ENCODE data around the gene ORM1. TPM values are rescaled to one million over a fixed set of nuclear protein-coding genes. Genes with fewer than 3 reads are reported as not detected.

Gene ORM1
- total RNA-seq, 4 donors from 2014 or later = not detected

DNA sequence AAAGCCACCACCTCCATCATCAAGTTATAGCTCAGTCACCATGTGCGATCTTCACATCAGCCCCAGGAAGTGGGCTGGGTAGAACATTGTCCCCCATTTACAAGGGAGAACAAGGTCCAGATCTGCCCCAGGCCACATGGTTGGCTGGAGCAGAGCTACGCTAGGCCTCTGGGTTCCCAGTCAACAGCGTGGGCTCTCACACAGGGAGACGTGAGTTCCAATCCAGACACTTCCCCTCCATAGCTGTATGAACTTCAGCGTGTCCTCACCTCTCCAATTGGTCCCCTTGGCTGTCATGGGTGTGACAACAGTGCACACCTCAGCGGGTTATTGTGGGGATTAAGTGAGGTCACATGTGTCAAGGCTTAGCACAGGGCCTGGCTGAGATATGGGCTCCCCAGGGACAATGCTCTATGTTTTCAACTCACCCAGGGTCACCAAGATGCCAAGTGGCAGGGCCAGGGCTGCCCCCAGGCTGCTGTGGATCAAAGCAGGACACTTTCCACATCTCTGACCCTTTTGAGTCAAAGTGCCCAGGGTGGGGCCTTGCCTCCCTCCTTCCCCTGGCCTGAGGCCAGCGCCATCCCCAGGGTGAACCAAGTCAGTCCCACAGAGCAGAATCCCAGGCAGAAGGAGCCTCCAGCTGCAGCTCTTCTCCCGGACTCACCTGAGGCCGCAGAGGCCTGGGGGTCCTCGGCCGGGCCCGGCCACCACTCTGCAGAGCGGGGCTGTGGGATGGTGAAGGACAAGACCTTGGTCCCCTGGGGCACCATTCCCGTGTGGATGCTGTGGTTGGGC, 45.1 kb downstream of the ORM1 start:
- TF ChIP-seq POLR2A (IDR thresholded peaks at IDR 0.05) = no peak
- TF ChIP-seq, protein P1, sequence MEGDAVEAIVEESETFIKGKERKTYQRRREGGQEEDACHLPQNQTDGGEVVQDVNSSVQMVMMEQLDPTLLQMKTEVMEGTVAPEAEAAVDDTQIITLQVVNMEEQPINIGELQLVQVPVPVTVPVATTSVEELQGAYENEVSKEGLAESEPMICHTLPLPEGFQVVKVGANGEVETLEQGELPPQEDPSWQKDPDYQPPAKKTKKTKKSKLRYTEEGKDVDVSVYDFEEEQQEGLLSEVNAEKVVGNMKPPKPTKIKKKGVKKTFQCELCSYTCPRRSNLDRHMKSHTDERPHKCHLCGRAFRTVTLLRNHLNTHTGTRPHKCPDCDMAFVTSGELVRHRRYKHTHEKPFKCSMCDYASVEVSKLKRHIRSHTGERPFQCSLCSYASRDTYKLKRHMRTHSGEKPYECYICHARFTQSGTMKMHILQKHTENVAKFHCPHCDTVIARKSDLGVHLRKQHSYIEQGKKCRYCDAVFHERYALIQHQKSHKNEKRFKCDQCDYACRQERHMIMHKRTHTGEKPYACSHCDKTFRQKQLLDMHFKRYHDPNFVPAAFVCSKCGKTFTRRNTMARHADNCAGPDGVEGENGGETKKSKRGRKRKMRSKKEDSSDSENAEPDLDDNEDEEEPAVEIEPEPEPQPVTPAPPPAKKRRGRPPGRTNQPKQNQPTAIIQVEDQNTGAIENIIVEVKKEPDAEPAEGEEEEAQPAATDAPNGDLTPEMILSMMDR (IDR thresholded peaks at IDR 0.05) = no peak
- no peak for DNase-seq (ENCODE audit: low spot score in 2 of 2)
- H3K4me3 ChIP-seq (ENCODE audit: low read depth, poor library complexity, severe bottlenecking) = no peak overlapping the region
- intact Hi-C loops (cut with DNase I; ENCODE audit: low total_unique reads) = no loop called here
- WGBS, 2 donors = 92% methylated on average over 12 to 13 of the region's 14 CpGs

DNA sequence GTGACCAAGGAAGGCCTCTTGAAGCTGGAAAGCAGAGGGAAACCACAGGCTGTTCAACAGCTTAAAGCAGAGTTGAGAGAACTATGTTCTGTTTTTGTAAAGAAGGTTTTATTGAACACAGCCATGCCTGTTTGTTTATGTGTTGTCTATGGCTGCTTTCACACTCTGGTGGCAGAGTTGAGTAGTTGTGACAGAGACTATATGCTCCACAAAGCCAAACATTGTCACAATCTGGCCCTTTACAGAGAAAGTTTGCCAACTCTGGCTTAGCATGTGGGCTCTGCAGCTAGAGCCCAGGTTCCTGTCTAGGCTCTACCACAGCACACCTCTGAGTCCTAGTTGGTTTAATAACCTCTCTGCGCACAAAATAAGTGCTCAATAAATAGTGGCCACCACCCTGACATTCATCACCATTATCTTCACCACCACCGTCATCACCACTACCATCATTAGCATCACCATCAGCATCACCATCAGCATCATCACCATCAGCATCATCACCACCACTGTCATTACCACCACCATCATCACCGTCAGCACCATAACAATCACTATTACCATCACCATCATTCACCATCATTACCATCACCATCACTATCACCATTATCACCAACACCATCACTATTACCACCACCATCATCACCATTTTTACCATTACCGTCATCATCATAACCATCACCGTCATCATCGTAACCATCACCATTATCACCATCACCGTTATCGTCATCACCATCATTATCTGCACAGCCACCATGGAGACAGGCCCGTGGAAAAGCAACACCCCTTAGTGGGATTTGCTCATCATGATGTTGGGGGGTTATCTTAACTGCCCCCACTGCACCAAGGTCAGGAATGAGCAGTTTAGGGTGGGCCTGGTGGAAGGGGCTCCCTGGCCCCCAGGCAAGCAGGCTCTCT, 46.6 kb downstream of the ORM1 start:
- 94 to 96% methylated on average over 9 of the region's 9 CpGs for WGBS, 2 donors
- intact Hi-C loops (cut with DNase I; ENCODE audit: low total_unique reads) = no loop called here
- TF ChIP-seq POLR2A (IDR thresholded peaks at IDR 0.05) = no peak
- TF ChIP-seq, protein P1 (IDR thresholded peaks at IDR 0.05) = peak in 1 of 3 donors; percentile 39
- no peak for DNase-seq (ENCODE audit: low spot score in 2 of 2)
- H3K4me3 ChIP-seq (ENCODE audit: low read depth, poor library complexity, severe bottlenecking) = no peak overlapping the region

DNA sequence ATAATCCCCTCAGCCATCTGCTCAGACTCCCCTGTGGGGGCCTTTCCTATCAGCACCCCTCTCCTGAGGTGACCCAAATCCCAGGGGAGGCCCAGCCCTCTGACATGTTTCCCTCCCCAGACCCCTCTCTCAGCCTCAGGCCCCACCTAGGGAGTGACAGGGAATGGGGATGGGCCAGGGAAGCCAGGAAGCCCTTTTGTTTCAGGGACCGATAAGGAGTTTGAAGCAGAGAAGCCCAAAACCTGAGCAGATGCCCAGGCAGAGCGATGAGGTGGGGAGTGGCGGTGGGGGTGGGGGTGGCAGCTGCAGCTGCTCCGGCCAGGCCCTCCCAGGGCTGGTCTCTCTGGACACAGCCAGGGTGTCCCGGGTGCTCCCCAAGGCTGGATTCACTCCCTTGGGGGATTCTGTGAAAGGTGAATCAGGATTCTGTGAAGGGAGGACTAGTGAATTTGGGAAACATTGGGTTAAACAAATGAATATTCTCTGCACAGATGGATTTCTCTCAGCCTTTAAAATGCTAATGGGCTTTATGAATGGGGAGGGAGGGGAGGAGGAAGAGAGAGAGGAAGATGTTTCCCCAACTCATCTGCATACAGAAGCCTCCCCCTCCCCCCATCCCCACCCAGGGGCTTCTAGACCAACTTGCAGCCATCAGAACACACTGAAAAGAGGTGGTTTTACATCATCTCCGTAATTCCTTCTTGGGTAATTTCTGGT, 47.5 kb downstream of the ORM1 start:
- no peak overlapping the region for H3K4me3 ChIP-seq (ENCODE audit: low read depth, poor library complexity, severe bottlenecking)
- TF ChIP-seq, protein P1 (IDR thresholded peaks at IDR 0.05) = no peak
- intact Hi-C loops (cut with DNase I; ENCODE audit: low total_unique reads) = no loop called here
- DNase-seq (ENCODE audit: low spot score in 2 of 2) = no peak
- WGBS, 2 donors = 81 to 84% methylated on average over 6 of the region's 6 CpGs

DNA sequence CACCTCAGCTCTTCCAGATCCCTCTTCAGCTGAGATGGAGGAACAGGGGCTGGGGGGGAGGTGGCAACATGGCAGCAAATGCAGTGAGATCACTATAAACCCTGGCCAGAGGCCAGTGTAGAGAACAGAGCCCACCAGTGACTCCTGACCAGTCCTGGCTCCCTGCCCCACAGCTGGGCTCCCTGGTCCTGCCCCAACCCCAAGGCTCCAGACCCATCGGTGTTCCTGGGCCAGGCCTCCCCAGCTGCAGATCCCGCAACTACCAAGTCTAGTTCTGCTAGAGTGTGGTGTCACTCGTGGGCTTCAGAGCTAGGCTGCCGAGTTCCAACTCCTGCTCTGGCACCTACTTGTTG, 48.0 kb downstream of the ORM1 start:
- no peak for DNase-seq (ENCODE audit: low spot score in 2 of 2)
- 77 to 92% methylated on average over 4 of the region's 4 CpGs for WGBS, 2 donors
- no peak overlapping the region for H3K4me3 ChIP-seq (ENCODE audit: low read depth, poor library complexity, severe bottlenecking)
- intact Hi-C loops (cut with DNase I; ENCODE audit: low total_unique reads) = no loop called here
- no peak for TF ChIP-seq POLR2A (IDR thresholded peaks at IDR 0.05)
- TF ChIP-seq, protein P1 (IDR thresholded peaks at IDR 0.05) = no peak

DNA sequence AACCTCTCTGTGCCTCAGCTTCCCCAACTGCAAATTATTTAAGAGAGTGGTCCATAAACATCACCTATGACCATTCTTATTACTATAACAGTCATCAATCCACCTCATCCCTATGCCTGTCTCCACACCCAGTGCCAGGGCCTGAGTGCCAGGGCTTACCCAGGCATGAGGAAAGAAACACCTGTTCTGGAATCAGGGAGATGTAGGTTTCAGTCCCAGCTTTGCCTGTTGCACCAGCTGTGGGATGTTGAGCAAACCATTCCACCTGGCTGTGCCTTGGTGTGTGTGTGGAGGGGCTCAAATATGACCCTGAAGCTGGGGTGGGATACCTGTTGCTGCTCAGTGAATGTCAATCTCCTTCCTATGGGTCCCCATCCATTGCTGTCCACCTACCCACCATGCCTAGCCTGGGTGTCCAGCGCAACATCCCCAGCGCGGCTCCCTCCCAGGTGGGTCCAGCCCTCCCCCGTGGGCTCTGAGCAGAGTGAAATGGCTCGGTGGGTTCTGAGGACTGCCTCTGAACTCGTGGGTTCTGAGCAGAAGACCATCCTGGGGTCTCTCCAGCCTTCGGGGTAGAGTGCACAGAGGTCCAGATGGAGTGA, 48.5 kb downstream of the ORM1 start:
- DNase-seq (ENCODE audit: low spot score in 2 of 2) = no peak
- intact Hi-C loops (cut with DNase I; ENCODE audit: low total_unique reads) = no loop called here
- 75% methylated on average over 5 to 7 of the region's 7 CpGs for WGBS, 2 donors
- H3K4me3 ChIP-seq (ENCODE audit: low read depth, poor library complexity, severe bottlenecking) = no peak overlapping the region
- TF ChIP-seq POLR2A (IDR thresholded peaks at IDR 0.05) = no peak
- TF ChIP-seq, protein P1 (IDR thresholded peaks at IDR 0.05) = no peak
